HG03457 (cell line): Measurements from ENCODE around the gene FARP2.
"Not testable (repeated sequence)": the region's sequence is repeated elsewhere in the genome, so short reads cannot be mapped to it uniquely, and the experiment has no call there.

Experiments
- ATAC-seq: cut with Tn5 transposase; IDR thresholded peaks from one replicate; pipeline ENCODE4 v1.9.1; 2021; ENCODE audit warnings: moderate number of reproducible peaks; ENCODE audit not compliant: unreplicated experiment

FARP2 gene

DNA sequence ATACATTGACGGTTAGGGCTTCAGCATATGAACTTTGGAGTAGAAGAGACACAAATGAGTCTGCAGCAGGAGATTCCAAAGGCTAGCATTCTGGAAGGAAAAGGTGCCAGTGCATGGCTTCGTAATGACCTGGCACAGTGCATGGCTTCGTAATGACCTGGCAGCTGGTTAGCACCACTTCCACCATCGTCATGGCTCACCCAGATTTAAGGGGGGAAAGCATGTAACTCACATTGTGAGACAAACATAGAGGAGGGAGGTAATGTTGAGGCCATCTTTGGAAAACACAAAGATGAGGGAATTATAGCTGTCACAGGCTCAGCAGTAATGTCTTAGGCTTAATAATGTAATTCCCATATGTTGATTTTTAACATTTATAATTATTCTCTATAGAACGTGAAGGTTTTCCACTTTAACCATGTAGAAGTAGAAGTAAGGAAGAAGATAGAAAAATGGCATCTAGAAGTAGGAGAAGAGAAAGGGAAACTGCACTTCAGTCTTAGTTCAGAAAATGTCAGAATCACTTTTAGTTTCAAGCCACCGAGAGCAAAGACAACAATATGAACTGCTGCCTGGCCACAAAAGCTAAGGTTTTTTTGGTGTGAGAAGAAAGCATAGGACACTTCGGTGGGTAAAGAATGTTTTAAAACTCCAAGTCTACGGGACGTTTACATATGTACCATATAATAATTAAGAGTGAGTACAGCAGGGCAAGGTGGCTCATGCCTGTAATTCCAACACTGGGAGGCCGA lies 159.1 kb downstream of the FARP2 start:
- no peak for ATAC-seq

GRCh38 chr2:241516520-241516965 lies 160.5 kb downstream of the FARP2 start:
- ATAC-seq = no peak

DNA sequence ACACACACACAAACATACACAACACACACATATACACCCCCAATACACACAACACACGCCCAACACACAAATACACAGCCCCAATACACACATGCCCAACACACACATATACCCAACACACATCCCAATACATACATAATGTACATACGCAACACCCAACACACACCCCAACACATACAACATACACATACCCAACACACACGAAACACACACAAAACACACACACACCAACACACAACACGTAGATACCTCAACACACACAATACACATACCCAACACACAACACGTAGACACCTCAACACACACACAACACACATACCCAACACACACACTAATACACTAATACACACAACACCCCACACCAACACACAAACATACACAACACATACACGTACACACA lies 161.2 kb downstream of the FARP2 start:
- no peak for ATAC-seq

- ATAC-seq = no peak
These were observed 163.6 kb downstream of the FARP2 start for GRCh38 chr2:241519669-241520068.

DNA sequence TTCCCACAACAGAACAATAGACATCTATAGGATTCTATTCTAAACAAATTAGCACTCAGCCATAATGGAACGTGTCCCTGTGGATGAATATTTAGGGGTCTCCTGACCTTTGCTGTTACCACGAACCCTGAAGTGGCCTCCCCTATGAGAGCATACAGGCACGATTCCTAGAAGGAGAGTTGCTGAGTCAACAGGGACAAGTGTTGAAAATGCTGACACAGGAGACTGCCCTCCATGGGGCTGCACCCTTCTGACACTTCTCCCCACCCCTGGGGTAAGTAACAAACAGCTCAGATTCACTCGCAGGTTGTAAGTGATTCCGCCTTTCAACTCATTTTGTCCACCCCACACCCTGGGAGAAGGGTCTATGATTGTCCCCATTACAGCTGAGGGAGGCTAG lies 166.4 kb downstream of the FARP2 start:
- no peak for ATAC-seq

- not testable (repeated sequence) for ATAC-seq
These were observed 170.0 kb downstream of the FARP2 start for GRCh38 chr2:241525818-241526780.

- ATAC-seq = no peak
These were observed 174.5 kb downstream of the FARP2 start for GRCh38 chr2:241530571-241530970.

GRCh38 chr2:241531161-241531722 lies 175.2 kb downstream of the FARP2 start:
- ATAC-seq = no peak

- no peak for ATAC-seq
These were observed 176.1 kb downstream of the FARP2 start for GRCh38 chr2:241532168-241532567.

- ATAC-seq = no peak
These were observed 176.9 kb downstream of the FARP2 start for GRCh38 chr2:241532733-241533601.

DNA sequence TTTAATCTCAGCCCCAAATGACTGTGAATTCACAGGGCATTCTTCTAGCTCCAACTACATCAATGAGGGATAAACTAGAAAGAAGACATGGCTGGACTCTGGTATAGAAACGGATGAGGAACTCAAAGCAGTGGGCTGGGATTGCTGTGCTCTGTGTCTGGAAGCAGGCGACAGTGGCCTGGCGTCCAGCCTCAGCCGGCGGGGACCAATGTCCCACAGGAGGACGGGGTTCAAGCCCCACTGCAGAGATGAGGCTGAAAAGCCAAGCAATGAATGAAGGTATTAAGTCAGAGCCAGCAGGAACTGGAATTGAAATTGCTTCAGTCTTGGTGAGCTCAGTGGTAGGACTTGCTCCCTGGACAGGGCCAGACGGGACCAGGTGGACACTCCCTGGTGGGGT lies 178.2 kb downstream of the FARP2 start:
- no peak for ATAC-seq

GRCh38 chr2:241534701-241535375 lies 178.8 kb downstream of the FARP2 start:
- ATAC-seq = no peak

DNA sequence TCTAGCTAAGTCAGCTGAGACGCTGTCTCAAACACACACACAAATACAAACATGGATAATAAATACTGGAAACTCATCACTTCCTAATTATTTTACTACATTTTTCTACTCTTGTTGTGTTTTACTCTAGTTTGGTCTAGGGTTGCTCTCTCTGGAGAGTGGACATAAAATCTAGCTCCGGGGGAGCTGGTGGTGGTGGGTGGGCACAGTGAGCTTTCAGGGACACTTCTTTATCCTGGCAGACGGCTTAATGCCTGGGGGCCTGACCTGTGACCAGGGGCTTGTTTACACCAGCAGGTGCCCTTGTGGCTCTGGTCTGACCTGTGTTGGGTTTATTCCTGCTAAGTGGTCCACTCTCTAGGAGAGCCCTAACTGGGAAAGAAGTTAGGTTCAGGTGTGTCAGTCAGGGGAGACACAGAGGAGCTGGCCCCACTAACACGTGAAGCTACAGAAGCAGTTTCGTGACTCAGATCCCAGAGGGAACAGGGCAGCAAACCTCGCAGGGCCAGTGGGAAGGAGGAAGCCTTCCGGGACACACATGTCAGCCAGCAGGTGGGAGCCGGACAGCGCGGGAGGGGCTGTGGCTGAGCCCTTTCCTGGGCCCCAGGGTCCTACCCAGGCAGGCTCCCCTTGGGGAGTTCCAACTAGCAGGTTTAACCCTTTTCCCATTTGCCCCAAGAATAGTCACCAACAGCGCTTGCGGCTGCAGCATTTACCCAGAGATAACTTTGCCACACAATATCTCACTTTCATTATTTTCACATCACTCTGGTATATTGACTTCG lies 180.0 kb downstream of the FARP2 start:
- ATAC-seq = no peak

DNA sequence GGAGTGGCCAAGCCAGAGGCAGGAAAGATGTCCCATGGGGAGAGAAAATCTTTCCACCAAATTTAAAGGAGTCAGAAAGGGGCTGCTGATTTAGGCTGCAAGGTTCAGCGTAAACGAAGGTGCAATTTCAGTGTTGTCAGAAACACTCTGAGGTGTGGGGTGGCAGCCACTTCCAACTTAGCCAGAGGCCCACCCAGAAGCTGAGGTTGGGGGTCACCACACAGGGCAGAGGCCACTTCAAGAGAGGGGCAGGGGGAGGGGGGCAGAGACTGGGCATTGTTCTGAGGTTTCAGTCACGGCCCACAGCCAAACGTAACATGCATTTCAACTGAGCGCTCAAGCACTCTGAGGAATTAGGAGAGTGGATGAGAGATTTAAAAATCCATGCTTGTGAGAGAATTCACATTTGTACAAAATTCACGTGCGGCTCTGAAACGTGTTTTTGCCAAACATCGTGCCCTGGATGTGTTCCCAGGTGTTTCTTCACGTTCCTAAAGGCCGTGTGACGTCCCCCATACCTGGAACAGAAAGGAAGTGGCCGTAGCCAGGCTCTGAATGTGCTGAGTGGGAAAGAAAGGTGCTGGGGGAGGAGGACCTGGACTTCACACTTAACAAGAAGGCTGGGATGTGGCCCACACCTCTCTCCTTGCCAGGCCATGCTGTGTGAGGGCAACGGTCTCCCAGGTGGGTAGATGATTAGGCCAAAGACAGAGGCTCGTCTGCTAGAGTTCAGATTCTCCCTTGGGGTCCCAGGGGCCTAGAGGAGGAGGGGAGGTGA lies 182.9 kb downstream of the FARP2 start:
- no peak for ATAC-seq

DNA sequence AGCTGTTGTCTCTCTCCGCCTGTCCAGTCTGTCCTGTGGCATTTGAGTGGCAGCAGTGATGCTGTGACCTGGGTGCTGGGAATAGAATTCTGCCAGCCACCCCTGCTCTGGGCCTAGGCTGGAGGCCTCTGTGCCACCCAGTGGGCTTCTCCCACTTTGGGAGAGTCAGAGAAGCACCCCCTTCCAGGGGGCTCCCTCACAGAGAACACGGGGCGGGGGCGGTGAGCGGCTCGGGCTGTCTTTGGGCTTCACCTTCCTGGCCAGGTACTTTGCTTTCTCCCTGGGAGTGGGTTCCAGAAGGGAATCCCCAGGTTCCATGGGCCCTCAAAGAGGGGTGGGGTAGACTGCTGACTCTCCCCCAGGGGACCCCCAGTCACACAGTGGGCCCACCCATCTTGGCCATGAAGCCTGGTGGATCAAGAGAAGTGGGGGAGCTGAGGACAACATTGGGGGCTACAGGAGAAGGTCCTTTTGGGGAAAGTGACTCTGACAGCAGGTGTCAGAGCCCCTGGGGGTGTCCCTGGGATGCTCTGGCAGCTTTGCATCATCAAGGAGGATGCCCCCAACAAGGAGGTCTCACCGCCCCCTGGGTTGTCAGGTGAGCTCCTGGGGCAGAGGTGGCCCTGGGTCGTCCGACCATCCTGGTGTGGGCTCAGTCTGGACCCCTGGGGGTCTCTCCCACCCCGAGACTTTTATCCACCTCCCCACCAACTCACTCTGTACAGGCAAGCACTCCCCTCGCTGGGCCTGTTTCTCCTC lies 183.7 kb downstream of the FARP2 start:
- no peak for ATAC-seq

DNA sequence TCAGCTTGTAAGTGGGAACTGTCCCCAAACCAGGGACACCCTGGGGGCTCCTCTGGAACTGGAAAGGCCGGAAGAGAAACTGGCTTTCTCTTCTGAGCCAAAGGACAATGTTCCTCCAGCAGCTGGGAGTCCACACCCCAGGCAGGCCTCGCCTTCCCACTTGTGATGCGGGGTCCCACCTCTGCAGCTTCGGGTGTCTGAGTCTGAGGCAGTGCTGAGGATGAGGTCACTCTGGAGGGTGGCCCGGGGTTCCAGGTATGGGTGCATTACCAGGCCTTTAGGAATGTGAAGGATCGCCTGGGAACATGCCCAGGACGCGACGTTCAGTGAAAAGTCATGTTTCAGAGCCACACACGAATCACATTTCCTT lies 184.3 kb downstream of the FARP2 start:
- no peak for ATAC-seq

DNA sequence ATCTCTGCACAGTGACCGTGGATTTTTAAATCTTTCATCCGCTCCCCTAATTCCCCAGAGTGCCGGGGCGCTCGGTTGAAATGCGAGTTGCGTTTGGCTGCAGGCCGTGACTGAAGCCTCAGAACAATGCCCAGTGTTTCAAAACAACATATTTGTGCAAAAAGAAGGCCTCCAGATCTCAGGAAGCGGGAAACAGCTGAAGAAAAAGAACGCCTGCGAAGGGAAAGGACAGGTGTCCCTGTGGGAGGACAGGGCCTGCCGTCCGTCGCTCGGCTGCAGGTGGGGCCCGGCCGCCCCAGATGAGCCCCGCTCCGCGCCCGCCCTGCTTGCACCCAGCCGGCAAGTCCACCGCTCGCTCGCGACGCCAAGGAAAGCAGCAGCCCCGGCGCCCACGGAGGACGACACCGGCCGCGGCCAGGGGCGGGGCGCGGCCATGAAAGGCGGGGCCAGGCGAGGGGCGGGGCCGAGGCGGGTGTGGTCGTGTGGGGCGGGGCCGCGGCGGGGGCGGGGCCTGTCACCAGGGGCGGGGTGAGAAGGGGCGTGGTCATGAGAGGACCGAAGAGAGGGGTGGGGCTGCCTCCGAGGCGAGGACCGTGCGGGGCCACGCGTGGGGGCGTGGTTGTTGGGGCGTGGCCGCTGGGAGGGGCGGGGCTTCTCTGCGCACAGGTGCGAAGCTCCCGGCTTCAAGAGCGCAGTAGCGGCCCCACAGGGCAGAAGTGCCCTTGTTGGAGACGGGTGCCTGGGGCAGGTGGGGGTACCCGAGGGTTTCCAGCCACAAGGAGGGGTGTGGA lies 184.9 kb downstream of the FARP2 start:
- no peak for ATAC-seq
